Adrenal gland (tissue), 12 donors: Measurements from ENCODE around the gene CASP2. TPM values are rescaled to one million over a fixed set of nuclear protein-coding genes. Genes with fewer than 3 reads are reported as not detected.

Source experiments
- DNase-seq, 7 donors: peaks; one replicate each; pipeline ENCODE4 v3.0.0-alpha.2; 2019 to 2020
- H3K27ac ChIP-seq, 5 donors: fragments of 200-600 bp; sonication (generic) in 4 of 5; 1 replicate in 3 of 5; 2 replicates in 2 of 5; pipeline versions ENCODE4 v1.5.1 to v1.8.0; 2016 to 2020; ENCODE audit warnings: mild to moderate bottlenecking in 1 of 5
- H3K27me3 ChIP-seq: fragments of 200-600 bp; 2 replicates; pipeline ENCODE4 v1.8.0; 2021
- H3K36me3 ChIP-seq, 2 donors: fragments of 200-600 bp; replicated peaks in 1 of 2; 1 replicate in 1 of 2; 2 replicates in 1 of 2; pipeline versions ENCODE4 v1.5.1 to v1.8.0; 2018 to 2022
- H3K4me1 ChIP-seq, 2 donors: fragments of 200-600 bp; replicated peaks in 1 of 2; 1 replicate in 1 of 2; 2 replicates in 1 of 2; pipeline versions ENCODE4 v1.5.1 to v1.8.0; 2018 to 2021
- H3K4me3 ChIP-seq, 4 donors: fragments of 200-600 bp; sonication (generic) in 3 of 4; one replicate each; pipeline ENCODE4 v1.5.1; 2016 to 2018
- H3K9me3 ChIP-seq, 3 donors: fragments of 200-600 bp; sonication (generic) in 1 of 3; replicated peaks in 1 of 3; 1 replicate in 2 of 3; 2 replicates in 1 of 3; pipeline versions ENCODE4 v1.5.1 to v1.8.0; 2016 to 2021
- POLR2A ChIP-seq, 2 donors: fragments of 450-650 bp; IDR thresholded peaks; one replicate each; pipeline ENCODE4 v1.6.1; 2017; ENCODE audit warnings: antibody characterized with exemption in 2 of 2, mild to moderate bottlenecking in 2 of 2, moderate library complexity in 1 of 2
- WGBS, 4 donors: extraction: QIAGEN DNeasy Blood & Tissue Kit in 2 of 4; methylation state at CpG; one replicate each; pipeline versions ENCODE4 v1.1.5 to v1.1.7; 2013 to 2017; 5-methylcytosine and 5-hydroxymethylcytosine counted together
- intact Hi-C, 2 donors: fragments of 100-400 bp; cut with DNase I; formaldehyde crosslinking; loops; one replicate each; pipeline versions ENCODE4 v1.14.1 to v1.15.0; 2022 to 2023
- polyA plus RNA-seq, 3 donors: library from polyadenylated mRNA; stranded (reverse); fragments of 200-250 nt in 2 of 3; fragments of 350-450 nt in 1 of 3; fragmentation: Illumina TruSeq in 1 of 3; extraction: RNeasy Lipid Tissue Mini Kit (QIAGEN cat#74804) in 1 of 3; gene quantifications; one replicate each; pipeline ENCODE4 v1.2.3, GENCODE V29; 2013 to 2014
- total RNA-seq, 9 donors: library from RNA; depleted of rRNA in 4 of 9; stranded (reverse); fragments of >200 nt in 4 of 9; fragments of 120-200 nt in 1 of 9; fragmentation: NEBNext Ultra II Directional in 1 of 9; extraction: Animal tissue kit (Norgen Biotek cat#: 25700) in 1 of 9; gene quantifications; one replicate each; pipeline versions ENCODE4 v1.1.0 to v1.2.4, GENCODE V29; 2013 to 2023
- TF ChIP-seq, protein P1 (sequence below), 6 experiments: fragments of 450-650 bp in 4 of 6; fragments of 200-600 bp in 2 of 6; sonication (generic) in 1 of 6; IDR thresholded peaks; 1 replicate in 5 of 6; 2 replicates in 1 of 6; pipeline versions ENCODE4 v1.5.1 to v1.8.0; 2016 to 2021; ENCODE audit warnings: antibody characterized with exemption in 6 of 6, mild to moderate bottlenecking in 2 of 6, moderate library complexity in 1 of 6
- donor health status: healthy with polysubstance abuse.
- donor health status: Bipolar disorder and iron deficiency.
- donor health status: DM: yes; HTN: yes; CAD: no.
- donor health status: DM: no; HTN: no; CAD: no.
- donor health status: DM: no; HTN: no; CAD: no.
- donor health status: DM: yes; HTN: yes; CAD: no.

The CASP2 gene
- total and polyA plus RNA-seq, 12 donors, result 4.6 to 25.4 (median 13.1) TPM

DNA sequence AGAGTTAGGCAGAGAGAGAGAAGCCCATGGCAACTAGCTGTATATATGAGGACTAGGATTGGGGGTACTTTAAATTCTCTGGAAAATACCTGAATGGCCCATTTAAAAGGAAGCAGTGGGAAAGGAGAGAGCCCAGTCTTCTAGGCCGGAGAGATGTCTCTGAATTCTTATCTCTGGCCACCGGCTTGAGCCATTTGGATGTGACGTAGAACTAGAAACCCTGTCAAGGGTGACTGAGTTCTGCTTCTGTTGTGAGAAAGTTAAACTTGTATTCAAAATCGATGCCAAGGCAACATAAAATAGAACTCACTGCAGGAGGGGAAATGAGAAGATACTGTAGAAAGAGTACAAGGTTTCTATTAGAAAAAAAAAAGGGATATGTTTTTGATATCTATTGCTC, 31.2 kb upstream of the CASP2 start:
- Histone ChIP-seq H3K36me3 (no peaks in the 10 kb centered on the region), H3K4me3 (no peak overlapping the region), H3K27me3 (no peaks in the 10 kb centered on the region), H3K9me3 (no peaks in the 10 kb centered on the region), H3K4me1 (no peaks in the 10 kb centered on the region), H3K27ac (no peak overlapping the region)
- WGBS, 4 donors, result 88 to 93% (median 90%) methylated on average over 4 of the region's 4 CpGs
- DNase-seq, result no peak
- intact Hi-C loops, result no loop called here
- TF ChIP-seq POLR2A (IDR thresholded peaks at IDR 0.05), result no peak
- TF ChIP-seq, protein P1, sequence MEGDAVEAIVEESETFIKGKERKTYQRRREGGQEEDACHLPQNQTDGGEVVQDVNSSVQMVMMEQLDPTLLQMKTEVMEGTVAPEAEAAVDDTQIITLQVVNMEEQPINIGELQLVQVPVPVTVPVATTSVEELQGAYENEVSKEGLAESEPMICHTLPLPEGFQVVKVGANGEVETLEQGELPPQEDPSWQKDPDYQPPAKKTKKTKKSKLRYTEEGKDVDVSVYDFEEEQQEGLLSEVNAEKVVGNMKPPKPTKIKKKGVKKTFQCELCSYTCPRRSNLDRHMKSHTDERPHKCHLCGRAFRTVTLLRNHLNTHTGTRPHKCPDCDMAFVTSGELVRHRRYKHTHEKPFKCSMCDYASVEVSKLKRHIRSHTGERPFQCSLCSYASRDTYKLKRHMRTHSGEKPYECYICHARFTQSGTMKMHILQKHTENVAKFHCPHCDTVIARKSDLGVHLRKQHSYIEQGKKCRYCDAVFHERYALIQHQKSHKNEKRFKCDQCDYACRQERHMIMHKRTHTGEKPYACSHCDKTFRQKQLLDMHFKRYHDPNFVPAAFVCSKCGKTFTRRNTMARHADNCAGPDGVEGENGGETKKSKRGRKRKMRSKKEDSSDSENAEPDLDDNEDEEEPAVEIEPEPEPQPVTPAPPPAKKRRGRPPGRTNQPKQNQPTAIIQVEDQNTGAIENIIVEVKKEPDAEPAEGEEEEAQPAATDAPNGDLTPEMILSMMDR (IDR thresholded peaks at IDR 0.05), result no peak

DNA sequence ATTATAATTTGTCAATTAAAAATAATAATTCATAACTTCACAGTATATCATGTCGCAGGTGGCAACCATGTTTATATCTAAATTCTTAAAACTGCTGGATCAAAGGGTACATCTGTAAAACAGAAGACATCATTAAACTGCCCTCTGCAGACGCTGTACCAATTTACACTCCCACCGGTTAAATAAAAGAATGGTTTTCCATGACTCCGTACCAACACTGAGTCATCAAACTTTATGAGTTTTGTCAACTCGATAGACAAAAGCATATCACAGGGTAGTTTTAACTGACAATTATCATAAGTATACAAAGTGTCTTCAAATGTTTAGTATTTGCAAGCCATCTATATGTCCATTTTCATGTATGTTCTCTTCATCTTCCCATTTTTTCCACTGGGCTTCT, 30.6 kb upstream of the CASP2 start:
- Histone ChIP-seq H3K27ac (no peak overlapping the region), H3K4me1 (no peaks in the 10 kb centered on the region), H3K4me3 (no peak overlapping the region), H3K9me3 (no peaks in the 10 kb centered on the region), H3K36me3 (no peaks in the 10 kb centered on the region), H3K27me3 (no peaks in the 10 kb centered on the region)
- no peak for TF ChIP-seq POLR2A (IDR thresholded peaks at IDR 0.05)
- TF ChIP-seq, protein P1 (IDR thresholded peaks at IDR 0.05), result no peak
- intact Hi-C loops, result no loop called here
- DNase-seq, result no peak
- 83 to 89% (median 85%) methylated on average over 5 of the region's 5 CpGs for WGBS, 4 donors

DNA sequence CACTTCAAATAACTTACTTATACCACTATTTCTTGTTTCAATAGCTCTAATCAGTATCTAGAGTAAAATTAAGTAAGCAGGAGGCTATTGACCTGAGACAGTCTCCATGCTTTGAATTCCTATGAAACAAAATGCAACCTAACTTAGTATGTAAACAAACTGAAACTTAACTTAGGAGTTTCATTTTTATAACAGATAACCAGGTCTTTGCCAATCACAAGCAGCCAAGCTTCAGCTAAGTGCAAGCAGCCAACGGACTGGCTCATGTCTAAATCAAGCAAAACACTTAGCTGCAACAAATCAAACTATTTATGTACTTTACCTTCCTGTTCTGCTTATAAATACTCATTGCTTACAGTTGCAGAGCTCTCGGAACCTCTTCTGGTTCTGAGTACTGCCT, 29.3 kb upstream of the CASP2 start:
- Histone ChIP-seq H3K9me3 (no peaks in the 10 kb centered on the region), H3K4me1 (peaks cover 0 to 1% of the 10 kb centered on the region in 2 donors), H3K27me3 (no peaks in the 10 kb centered on the region), H3K4me3 (no peak overlapping the region), H3K36me3 (no peaks in the 10 kb centered on the region), H3K27ac (peak overlapping the region in 1 of 5 donors; percentile 1)
- DNase-seq, result no peak
- WGBS, 4 donors, result 22 to 31% (median 24%) methylated on average over 2 of the region's 2 CpGs
- intact Hi-C loops, result no loop called here
- TF ChIP-seq, protein P1 (IDR thresholded peaks at IDR 0.05), result no peak
- TF ChIP-seq POLR2A (IDR thresholded peaks at IDR 0.05), result no peak

DNA sequence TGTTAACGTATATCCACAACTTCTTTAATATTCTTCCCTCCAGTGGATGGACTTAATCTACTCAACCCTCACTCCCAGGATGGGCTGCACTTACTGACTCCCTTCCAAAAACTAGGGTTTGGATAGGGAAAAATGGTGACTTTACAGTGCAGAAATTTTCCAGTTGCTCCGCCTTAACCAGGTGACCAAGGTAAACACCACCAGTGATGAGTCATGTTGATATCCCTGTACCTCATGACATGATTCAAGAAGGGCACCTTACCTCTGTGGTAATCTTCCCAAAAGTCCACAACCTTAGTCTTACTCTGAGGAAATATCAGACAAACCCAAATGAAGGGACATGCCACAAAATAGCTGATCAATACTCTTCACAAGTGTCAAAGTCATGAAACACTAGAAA, 28.4 kb upstream of the CASP2 start:
- TF ChIP-seq, protein P1 (IDR thresholded peaks at IDR 0.05), result no peak
- no peak for TF ChIP-seq POLR2A (IDR thresholded peaks at IDR 0.05)
- intact Hi-C loops, result no loop called here

More for the DNA sequence above, 28.4 kb upstream of the CASP2 start:
- no peaks in the 10 kb centered on the region for H3K27me3 ChIP-seq
- DNase-seq, result no peak
- no peaks in the 10 kb centered on the region for H3K9me3 ChIP-seq
- H3K4me3 ChIP-seq, result no peak overlapping the region
- H3K27ac ChIP-seq, result no peak overlapping the region
- H3K4me1 ChIP-seq, result peaks cover 8 to 10% of the 10 kb centered on the region in 2 donors
- H3K36me3 ChIP-seq, result no peaks in the 10 kb centered on the region
- WGBS, 4 donors, result 89 to 96% (median 94%) methylated on average over 2 of the region's 2 CpGs
